HG02623 (cell line): Measurements from ENCODE around the gene TMEM221.

Source experiments
- ATAC-seq: cut with Tn5 transposase; IDR thresholded peaks from one replicate; pipeline ENCODE4 v1.9.1; 2021; ENCODE audit warnings: moderate library complexity; ENCODE audit not compliant: unreplicated experiment

The TMEM221 gene

DNA sequence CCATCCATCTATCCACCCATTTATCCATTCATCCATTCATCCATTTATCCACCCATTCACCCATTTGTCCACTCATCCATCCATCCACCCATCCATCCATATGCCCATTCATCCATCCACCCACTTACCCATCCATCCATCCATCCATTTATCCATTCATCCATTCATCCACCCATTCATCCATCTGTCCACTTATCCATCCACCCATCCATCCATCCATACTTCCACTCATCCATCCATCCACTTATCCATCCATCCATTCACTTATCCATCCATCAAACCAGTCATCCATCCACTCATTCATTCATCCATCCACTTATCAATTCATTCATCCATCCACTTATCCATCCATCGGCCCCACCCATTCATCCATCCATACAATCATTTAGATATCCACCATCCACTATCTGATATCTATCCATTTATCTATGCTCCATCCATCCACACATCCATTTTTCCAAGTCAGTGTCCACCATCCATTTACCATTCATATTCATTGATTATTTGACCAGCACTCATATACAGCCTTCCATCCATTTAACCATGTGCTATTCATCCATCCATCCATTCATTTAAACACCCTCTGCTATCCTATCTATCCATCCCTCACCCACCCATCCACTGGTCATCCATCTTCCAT lies 2.8 kb downstream of the TMEM221 start:
- ATAC-seq: no peak

DNA sequence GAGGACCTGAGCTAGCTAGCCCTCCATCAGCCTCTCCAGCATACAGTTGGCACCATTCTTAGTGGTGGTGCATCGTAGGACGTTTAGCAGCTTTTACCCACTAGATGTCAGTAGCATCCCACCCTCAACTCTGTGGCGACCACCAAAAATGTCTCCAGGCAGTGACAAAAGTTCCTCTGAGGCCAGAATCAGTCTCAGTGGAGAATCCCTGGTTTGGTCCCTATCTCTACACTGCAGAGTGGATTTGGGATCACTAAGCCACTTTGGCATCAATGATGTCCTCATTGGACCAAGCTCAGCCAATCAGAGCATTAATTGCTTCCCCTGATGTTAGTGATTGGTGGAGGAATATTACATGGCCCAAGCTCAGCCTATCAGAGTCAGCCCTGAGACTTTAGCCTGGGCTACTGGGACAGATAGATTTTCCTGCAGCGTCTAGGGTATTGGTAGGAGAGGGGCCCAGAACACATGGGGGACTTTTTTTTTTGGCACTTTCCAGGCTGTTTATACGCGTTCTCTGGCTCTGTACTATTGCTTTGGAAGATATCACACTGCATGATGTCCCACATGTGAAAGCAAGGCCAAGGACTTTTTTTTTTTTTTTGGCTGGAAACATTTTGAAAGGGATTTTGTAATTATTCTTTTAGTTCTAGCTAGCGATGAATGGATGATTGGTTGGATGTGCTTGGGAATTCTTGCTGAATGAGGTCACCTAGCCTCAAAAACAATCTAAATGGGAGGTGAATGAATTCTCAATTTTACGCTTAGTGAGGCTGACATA lies 7.0 kb downstream of the TMEM221 start:
- ATAC-seq: no peak

DNA sequence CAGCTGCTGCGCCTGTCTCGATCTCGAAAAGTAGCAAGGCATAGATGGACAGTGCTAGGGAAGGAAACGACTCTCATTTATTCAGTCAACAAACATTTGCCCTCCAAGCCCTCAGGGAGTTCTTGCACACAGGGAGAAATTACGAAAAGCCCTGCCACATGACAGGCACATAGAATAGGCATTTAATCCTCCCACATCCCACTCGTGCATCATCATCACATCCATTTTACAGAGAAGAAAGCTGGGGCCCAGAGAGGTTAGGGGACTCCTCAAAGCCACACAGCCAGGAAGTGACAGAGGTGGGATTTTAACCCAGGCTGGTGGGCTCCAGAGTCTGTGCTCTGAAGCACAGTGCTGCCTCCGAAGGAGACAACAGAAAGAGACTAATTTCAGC lies 11.6 kb downstream of the TMEM221 start:
- no peak for ATAC-seq

DNA sequence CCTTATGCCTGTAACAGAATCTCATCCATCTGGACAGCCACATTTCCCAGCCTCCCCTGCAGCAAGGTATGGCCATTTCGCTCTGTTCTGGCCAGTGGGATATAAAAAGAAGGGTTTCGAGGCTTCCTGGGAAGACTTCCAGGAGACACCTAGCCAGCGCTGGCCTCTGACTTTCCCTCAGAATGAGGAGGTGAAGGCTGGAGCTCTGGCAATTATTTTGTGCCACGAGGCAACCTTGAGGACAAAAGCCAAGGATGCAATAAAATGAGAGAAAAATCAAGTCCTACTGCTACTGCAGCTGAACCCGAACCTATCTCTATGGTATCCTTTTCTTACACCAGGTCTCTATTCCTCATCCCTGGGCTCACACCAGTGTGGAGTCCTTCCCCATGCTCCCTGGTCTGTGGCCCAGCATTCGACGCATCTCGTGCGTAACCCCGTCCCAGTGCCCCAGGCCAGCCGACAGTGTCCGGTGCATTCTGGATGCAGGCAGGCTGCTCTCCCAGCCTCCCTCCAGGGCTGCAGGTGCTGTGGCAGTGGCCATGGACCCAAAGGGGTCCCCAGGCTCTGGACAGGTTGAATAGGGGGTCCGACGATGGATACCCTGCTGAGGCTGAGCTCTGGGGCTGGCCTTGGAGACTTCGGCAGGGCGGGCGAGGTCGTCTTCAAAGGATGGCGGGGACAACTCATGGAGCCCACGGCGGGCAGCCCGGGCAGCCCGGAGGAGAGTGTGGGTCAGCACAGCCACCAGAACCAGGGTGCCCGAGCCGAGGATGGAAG lies 12.2 kb downstream of the TMEM221 start:
- no peak for ATAC-seq

DNA sequence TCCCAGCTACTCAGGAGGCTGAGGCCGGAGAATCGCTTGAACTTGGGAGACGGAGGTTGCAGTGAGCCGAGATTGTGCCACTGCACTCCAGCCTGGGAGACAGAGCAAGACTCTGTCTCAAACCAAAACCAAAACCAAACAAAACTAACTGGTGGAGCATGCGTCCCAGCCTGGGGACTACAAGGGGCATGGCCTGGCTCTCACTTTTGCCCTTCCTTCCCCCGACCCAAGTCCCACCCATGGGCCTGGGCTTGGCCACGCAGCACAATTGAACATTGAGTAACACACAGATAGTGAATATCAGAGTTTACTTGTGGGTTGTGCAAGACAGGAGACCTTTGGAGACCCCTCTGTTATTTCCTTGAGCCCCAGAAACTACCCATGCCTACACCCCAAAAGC lies 13.2 kb downstream of the TMEM221 start:
- no peak for ATAC-seq

DNA sequence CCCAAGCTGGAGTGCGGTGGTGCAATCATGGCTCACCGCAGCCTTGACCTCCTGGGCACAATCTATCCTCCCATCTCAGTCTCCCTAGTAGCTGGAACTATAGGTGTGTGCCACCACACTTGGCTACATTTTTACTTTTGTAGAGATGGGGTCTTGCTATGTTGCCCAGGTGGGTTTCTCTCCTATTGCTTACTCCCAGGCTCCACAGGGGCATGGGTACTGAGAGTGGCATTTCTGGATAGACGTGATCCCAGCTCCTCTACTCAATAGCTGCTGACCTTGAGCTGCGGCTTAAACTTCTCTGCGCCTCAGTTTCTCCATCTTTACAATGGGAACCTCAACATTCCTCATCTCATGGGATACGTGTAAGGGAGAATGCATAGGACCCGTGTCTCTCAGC lies 17.1 kb downstream of the TMEM221 start:
- no peak for ATAC-seq

DNA sequence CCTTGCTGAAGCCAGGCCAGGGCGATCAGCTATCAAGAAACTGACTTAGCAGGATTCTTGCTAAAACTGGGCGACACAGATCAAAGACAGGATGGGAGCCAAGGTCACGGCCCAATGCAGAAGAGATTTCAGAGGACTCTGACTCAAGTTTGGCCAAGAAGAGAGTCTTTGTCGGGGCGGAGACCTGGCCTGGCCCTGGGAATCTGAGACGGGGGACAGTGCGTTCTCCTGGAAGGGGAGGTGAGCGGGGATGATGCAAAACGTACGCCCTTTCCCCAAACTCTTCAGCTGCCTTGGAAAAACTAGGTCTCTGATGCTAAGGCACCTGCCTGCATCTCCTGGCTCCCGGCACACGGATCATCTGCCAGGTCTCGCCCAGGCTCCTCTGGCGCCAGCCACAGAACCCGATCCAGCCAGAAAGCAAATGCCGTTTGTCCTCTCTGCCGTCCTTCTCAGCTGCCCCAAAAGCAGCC lies 18.8 kb downstream of the TMEM221 start:
- ATAC-seq: no peak

DNA sequence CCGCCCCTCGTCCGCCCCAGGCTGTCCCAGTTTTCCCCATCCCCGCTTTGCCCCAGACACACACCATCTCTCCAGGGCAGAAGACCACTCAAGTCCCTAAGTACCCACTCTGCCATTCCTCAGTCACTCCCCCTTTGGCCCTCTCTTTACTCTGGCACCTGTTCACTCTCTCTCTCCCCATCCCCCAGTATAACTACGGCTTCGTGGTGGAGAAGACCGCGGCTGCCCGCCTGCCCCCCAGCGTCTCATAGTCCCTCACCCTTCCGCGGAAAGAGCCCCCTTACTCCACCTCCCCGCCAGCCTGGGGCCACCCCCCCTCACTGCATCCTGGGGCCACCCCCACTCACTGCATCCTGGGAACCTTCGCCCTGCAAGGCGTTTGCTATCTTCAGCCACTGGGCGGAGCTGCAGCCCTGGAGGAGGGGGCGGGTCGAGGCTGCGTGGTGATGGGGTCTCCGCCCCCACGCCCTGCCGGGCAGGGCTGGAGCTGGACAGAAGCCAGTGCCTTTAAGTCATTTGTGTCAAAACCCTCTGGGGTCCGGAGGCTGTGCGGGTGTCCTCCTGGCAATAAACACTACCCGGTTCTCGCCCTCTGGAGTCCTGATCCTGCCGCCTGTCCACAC lies 23.6 kb downstream of the TMEM221 start:
- ATAC-seq: no peak

DNA sequence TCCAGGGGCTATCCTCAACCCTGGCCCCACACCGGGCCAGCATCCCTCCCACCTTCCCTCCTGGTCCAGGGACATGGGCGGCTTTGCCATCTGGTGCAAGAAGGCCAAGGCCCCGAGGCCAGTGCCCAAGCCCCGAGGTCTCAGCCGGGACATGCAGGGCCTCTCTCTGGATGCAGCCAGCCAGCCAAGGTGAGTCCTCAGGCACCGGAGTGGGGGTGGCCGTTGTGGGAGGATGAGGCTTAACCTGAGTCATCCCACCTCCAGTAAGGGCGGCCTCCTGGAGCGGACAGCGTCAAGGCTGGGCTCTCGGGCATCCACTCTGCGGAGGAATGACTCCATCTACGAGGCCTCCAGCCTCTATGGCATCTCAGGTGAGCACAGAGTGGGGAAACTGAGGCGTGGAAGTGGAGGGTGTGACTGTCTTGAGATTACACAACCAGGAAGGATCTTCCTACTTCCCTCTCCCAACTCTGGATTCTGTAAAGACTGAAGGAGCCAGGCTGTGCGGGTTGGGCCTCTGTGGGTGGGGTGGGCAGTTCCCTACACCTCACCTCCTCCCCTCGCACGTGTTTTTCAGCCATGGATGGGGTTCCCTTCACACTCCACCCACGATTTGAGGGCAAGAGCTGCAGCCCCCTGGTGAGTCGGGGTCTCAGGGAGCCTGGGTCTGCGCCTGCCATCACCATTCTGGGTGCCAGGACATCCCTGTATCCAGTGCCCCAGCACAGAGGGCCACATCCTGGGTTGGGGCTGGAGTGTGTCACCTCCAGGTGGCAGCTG lies 24.8 kb downstream of the TMEM221 start:
- ATAC-seq: no peak

DNA sequence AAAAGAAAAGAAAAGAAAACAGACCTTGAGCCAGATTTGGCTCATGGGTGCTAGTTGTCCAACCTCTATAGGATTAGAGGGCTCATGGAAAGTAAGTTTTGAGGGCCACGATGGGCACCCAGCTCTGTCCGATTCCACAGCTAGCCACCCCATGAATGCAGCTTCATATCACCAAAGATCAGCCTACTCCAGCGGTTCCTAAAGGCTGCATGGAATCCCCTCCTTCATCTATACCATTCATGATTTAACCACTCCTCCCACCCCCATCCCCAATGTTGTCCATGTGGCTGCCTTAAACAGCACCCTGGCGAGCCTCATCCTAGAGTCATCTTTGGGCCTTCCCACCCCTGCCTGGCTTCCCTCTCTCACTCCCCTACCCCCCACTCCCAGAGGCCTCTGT lies 26.5 kb downstream of the TMEM221 start:
- no peak for ATAC-seq

DNA sequence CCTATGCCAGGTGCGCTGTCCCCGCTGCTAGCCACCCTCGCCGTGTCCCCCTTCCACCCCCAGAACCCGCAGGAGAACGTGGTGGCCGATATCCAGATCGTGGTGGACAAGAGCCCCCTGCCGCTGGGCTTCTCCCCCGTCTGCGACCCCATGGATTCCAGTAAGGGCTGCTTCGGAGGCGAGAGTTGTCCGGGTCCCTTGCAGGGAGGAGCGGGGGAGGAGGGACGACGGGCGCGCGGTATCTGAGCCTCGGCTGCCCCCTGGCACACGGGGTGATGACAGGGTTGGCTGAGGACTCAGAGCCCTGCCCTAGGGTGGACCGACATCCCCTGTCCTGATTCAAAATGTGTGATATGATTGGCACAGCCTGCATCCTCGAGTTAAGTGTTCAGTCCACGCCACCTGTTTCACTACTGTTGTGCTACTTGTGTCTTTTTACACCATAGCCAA lies 28.0 kb downstream of the TMEM221 start:
- no peak for ATAC-seq

DNA sequence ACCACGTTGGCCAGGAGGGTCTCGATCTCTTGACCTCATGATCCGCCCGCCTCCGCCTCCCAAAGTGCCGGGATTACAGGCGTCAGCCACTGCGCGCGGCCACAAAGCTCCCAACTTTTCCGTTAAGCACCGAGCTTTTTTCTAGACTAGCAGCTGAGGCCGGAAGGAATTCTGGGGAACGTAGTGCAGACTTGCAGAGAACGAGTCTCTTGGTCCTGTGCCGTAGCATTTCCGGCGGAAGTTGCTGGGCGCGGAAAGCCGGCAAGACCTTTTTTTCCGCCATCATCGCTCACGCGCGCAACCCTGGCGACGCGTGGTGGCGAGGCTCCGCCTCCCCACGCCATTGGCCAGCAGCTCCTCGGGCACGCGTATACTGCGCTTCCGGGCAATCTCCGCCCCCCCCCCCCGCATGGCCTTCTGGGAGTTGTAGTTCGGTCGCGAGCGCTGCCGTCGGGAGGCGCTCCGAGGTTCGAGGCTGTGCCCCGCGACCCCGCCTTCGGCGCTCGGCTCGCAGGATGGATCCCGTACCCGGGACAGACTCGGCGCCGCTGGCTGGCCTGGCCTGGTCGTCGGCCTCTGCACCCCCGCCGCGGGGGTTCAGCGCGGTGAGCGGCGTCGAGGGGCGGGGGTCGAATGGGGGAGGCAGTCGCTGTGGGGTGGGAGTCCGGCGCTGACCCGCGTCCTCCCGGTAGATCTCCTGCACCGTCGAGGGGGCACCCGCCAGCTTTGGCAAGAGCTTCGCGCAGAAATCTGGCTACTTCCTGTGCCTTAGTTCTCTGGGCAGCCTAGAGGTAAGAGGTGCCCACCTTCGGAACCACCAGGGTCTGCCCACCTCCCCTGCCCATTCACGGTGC lies 28.6 kb downstream of the TMEM221 start, which contains the start of gene MVB12A:
TSS of gene MVB12A (plus strand) at position 427 of the 854 bp plus-strand sequence. CDS start at position 516, 89 bp downstream.
- ATAC-seq: peak; percentile 76

DNA sequence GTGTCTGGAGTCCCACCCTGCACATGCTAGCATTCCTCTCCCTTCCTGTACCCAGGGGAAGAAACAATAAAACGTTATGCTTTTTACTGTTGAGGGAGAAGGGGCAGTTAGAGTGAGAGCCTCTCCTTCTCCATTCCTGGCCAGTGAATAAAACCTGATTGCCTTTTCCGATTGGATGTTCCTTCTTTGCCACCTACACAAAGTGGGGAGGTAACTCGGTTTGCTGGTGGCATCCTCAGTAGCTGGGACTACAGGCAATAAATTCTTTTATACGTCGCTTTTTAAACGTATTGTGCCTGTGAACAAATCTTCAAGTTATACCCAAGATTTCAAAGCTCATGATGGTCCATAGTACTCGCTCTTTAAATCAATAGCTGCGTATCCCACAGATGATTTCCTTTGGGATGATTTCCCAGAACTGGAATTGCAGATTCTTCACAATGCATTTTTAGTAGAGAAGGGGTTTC lies 29.3 kb downstream of the TMEM221 start:
- no peak for ATAC-seq

DNA sequence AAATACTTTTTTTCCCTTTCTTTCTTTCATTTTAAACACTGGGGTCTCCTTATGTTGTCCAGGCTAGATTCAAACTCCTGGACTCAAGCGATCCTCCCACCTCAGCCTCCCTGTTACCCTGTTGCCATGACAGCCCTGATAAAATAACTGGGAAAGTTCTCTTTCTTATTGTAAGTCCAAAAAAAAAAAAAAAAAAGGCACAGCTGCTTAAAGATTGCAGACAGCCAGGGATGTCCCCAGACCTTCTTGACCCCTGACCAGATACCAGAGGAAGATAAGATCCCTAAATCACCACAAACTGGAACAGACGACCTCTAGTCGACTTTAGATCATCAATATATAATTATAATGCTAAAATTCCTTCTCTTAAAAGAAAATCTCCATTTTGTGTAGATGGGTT lies 29.8 kb downstream of the TMEM221 start:
- no peak for ATAC-seq

DNA sequence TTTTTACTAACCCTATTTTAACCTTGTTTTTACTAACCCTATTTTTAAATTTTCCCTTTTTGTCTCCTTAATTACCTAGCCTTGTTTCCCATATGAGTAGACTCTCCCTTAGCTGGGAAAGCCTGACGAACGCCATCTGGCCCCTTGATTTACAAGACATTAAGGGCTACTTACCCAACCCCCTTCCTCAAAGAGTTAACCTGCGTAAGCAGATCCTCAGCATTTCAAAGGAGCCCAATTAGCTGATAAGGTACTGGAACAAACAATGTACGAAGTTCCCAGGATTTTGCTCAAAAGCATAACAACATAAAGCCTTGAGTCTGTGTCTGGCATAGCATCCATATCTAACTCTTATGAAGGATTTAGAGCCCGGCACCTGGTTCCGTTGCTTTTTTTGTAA lies 33.3 kb downstream of the TMEM221 start:
- no peak for ATAC-seq

DNA sequence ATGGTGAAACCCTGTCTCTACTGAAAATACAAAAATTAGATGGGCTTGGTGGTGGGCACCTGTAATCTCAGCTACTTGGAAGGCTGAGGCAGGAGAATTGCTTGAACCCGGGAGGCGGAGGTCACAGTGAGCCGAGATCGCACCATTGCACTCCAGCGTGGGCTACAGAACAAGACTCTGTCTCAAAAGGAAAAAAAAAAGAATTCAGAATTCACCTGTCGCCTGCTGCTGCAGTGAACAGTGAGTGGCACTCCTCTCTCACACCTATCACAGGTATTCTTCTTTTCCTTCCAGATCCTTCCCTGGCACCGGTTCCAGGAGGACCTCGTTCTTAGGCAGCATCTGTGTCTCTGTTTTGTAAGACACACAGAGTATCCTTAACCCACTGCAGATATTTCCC lies 34.4 kb downstream of the TMEM221 start:
- ATAC-seq: no peak

DNA sequence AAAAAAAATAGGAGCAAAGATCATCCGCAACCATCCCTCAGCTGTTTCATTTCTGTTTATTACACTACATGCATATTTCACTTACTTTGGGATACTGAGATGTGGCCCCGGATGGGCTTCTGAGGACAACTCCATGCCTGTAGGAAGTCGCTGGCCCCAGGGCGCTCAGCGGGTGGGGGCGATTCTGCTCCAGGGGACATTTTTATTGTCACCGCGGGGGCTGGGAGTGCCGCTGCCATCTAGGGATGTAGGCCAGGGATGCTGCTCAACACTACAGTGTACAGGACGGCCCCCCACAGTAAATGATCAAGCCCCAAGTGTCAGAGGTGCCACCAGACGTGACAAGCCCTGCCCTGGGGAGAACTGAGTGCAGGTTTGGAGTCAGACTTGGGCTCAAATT lies 36.7 kb downstream of the TMEM221 start:
- no peak for ATAC-seq

DNA sequence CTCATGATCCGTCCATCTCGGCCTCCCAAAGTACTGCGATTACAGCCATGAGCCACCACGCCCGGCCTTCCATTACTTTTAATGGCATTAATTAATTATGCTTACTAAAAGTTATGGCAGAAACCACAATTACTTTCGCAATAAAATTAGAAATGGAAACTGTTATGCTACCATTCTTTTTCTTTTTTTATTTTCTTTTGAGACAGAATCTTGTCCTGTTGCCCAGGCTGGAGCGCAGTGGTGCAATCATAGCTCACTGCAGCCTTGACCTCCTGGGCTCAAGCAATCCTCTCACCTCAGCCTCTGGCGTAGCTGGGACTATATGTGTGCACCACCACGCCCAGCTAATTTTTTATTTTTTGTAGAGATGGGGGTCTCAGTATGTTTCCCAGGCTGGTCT lies 38.5 kb downstream of the TMEM221 start:
- ATAC-seq: no peak

DNA sequence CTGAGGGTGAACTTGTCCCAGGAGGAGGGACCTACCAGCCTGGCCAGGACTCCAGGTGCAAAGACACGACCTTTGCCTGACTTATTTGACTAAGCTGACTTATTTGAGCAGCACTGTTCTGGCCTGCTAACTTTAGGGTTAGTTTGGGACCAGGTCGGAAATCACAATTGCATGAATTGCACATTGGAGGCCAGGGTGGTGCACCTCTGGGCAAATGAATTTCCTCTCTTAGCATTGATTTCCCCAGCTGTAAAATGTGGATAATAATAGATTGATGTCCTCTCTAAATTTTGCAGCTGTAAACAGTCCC lies 41.6 kb downstream of the TMEM221 start:
- ATAC-seq: no peak
